K562 (cell line): ENCODE measurements around the gene TSTD2. TPM values are rescaled to one million over a fixed set of nuclear protein-coding genes. Genes with fewer than 3 reads are reported as not detected.

Experiments used
- ATAC-seq: fragments of 200-7000 bp; cut with Tn5 transposase; 3 replicates; pipeline ENCODE4 v1.9.1; 2020; ENCODE audit warnings: moderate library complexity
- BruUV-seq: library from RNA; stranded (reverse); fragments of 400-500 nt; replicated peaks from 2 replicates; lab custom pipeline; 2021; lab: Mats Ljungman, UMichigan
- CTCF ChIA-PET: fragments of 300-600 bp; formaldehyde crosslinking; extraction: SDS; loops from one replicate; lab custom pipeline; 2021; ENCODE audit warnings: low intra/inter-chr PET ratio; lab: Yijun Ruan, JAX
- POLR2A ChIA-PET: fragments of 300-600, 350-650 bp; sonication (Branson Sonifier 250); formaldehyde crosslinking; extraction: SDS; loops from one replicate; lab custom pipeline; 2021; ENCODE audit warnings: antibody characterized with exemption, inconsistent platforms; lab: Yijun Ruan, JAX
- DNase-seq, 4 experiments: peaks; one replicate each; pipeline versions ENCODE4 v3.0.0 to v3.0.0-alpha.2; 2011 to 2018; ENCODE audit warnings: low spot score in 3 of 4, mixed read lengths in 3 of 4; ENCODE audit errors: extremely low read depth in 1 of 4
- FAIRE-seq: peaks from 2 replicates; lab custom pipeline; 2011; peaks lifted over from hg19 to GRCh38; lab: Jason Lieb, UNC
- H2AFZ ChIP-seq: 2 replicates; pipeline ENCODE4 v1.6.0; 2011; ENCODE audit warnings: low read depth, low read length, control low read depth, inconsistent platforms
- H3K27ac ChIP-seq: fragments of 200-600 bp; 3 replicates; pipeline ENCODE4 v1.8.0; 2011; ENCODE audit warnings: low read depth, mild to moderate bottlenecking, control low read depth, inconsistent platforms, low read length, moderate library complexity, mixed read lengths; ENCODE audit errors: extremely low read depth
- H3K27me3 ChIP-seq, 2 experiments: fragments of 300-600 bp in 1 of 2; 2 replicates in 1 of 2; 3 replicates in 1 of 2; pipeline versions ENCODE4 v1.6.0 to v1.8.0; 2011; ENCODE audit warnings: inconsistent platforms in 2 of 2, low read length in 2 of 2, mild to moderate bottlenecking in 1 of 2, mixed read lengths in 1 of 2, moderate library complexity in 1 of 2; ENCODE audit not compliant: control insufficient read depth in 2 of 2, insufficient read depth in 2 of 2
- H3K36me3 ChIP-seq: fragments of 300-600 bp; 3 replicates; pipeline ENCODE4 v1.8.0; 2011; ENCODE audit warnings: mild to moderate bottlenecking, low read length, inconsistent platforms; ENCODE audit not compliant: control insufficient read depth, insufficient read depth
- H3K4me1 ChIP-seq, 2 experiments: fragments of 200-600 bp in 1 of 2; replicated peaks in 1 of 2; 2 replicates in 1 of 2; 3 replicates in 1 of 2; pipeline versions ENCODE4 v1.5.1 to v1.8.0; 2011; ENCODE audit warnings: inconsistent platforms in 2 of 2, low read length in 2 of 2, mild to moderate bottlenecking in 1 of 2, mixed read lengths in 1 of 2, moderate library complexity in 1 of 2; ENCODE audit not compliant: control insufficient read depth in 2 of 2, insufficient read depth in 2 of 2
- H3K4me2 ChIP-seq: 2 replicates; pipeline ENCODE4 v1.6.1; 2011; ENCODE audit warnings: low read length, control low read depth, inconsistent platforms, mixed read lengths; ENCODE audit not compliant: insufficient read depth
- H3K4me3 ChIP-seq: fragments of 200-600 bp; sonication (generic), shearing (Covaris generic); 2 replicates; pipeline ENCODE4 v1.5.1; 2016; ENCODE audit warnings: control low read depth, inconsistent platforms
- H3K79me2 ChIP-seq: fragments of 200-600 bp; 3 replicates; pipeline ENCODE4 v1.8.0; 2011; ENCODE audit warnings: low read length, inconsistent platforms; ENCODE audit not compliant: control insufficient read depth, insufficient read depth
- H3K9ac ChIP-seq, 2 experiments: 2 replicates each; pipeline versions ENCODE4 v1.6.0 to v1.6.1; 2011; ENCODE audit warnings: low read depth in 2 of 2, low read length in 2 of 2, control low read depth in 1 of 2, inconsistent platforms in 1 of 2, mild to moderate bottlenecking in 1 of 2, mixed read lengths in 1 of 2; ENCODE audit not compliant: insufficient read depth in 1 of 2
- H3K9me1 ChIP-seq: one replicate; pipeline ENCODE4 v1.6.0; 2011; ENCODE audit warnings: inconsistent platforms, mild to moderate bottlenecking, low read length, moderate library complexity; ENCODE audit not compliant: control insufficient read depth, insufficient read depth
- H3K9me3 ChIP-seq: replicated peaks from 2 replicates; pipeline ENCODE4 v1.5.1; 2011; ENCODE audit warnings: low read depth, low read length, inconsistent platforms; ENCODE audit not compliant: control insufficient read depth, insufficient read depth
- H4K20me1 ChIP-seq: replicated peaks from 2 replicates; pipeline ENCODE4 v1.6.1; 2011; ENCODE audit warnings: low read length, inconsistent platforms, mixed read lengths; ENCODE audit not compliant: control insufficient read depth, insufficient read depth
- ADNP ChIP-seq: fragments of 200-800 bp; sonication (Bioruptor generic); IDR thresholded peaks from 2 replicates; pipeline ENCODE4 v1.6.1; 2016; ENCODE audit warnings: missing genetic modification characterization, missing compliant biosample characterization
- IRF2 ChIP-seq: sonication (generic); formaldehyde crosslinking; IDR thresholded peaks from 2 replicates; pipeline ENCODE4 v1.8.1; 2022; ENCODE audit warnings: mild to moderate bottlenecking, missing genetic modification reagents
- JUND ChIP-seq, 2 experiments: IDR thresholded peaks; 2 replicates in 1 of 2; 3 replicates in 1 of 2; pipeline ENCODE4 v1.6.1; 2011; ENCODE audit warnings: borderline replicate concordance in 2 of 2, low read depth in 2 of 2, low read length in 2 of 2, improper control_type of control experiment in 1 of 2, missing biosample characterization in 1 of 2, missing genetic modification characterization in 1 of 2, missing genetic modification reagents in 1 of 2
- KDM1A ChIP-seq, 2 experiments: fragments of 450-650 bp; IDR thresholded peaks; 2 replicates each; pipeline ENCODE4 v1.6.1; 2016; ENCODE audit warnings: mild to moderate bottlenecking in 2 of 2
- KLF6 ChIP-seq: fragments of 250-450 bp; sonication (Bioruptor Pico); IDR thresholded peaks from 2 replicates; pipeline ENCODE4 v1.4.0; 2020; ENCODE audit warnings: mild to moderate bottlenecking, moderate library complexity, borderline replicate concordance
- MTA1 ChIP-seq: fragments of 450-650 bp; IDR thresholded peaks from 2 replicates; pipeline ENCODE4 v1.6.1; 2017; ENCODE audit warnings: borderline replicate concordance
- NFXL1 ChIP-seq: fragments of 450-650 bp; formaldehyde crosslinking; IDR thresholded peaks from 2 replicates; pipeline ENCODE4 v1.4.0; 2021; ENCODE audit warnings: mild to moderate bottlenecking
- NR3C1 ChIP-seq: sonication (generic); formaldehyde crosslinking; IDR thresholded peaks from 2 replicates; pipeline ENCODE4 v1.8.1; 2022; ENCODE audit warnings: missing genetic modification reagents
- POU5F1 ChIP-seq: fragments of 150-350 bp; IDR thresholded peaks from 2 replicates; pipeline ENCODE4 v1.6.1; 2014; ENCODE audit warnings: borderline replicate concordance, low read length, low read depth, mild to moderate bottlenecking; ENCODE audit not compliant: partially characterized antibody
- PPARD ChIP-seq: fragments of 250-450 bp; sonication (Bioruptor Pico); IDR thresholded peaks from 2 replicates; pipeline ENCODE4 v1.8.0; 2022; ENCODE audit warnings: inconsistent platforms, mild to moderate bottlenecking, moderate library complexity
- PURB ChIP-seq: sonication (generic); formaldehyde crosslinking; IDR thresholded peaks from 2 replicates; pipeline ENCODE4 v1.9.0; 2021; ENCODE audit warnings: low read depth, mild to moderate bottlenecking, missing genetic modification reagents
- SMC3 ChIP-seq: conservative IDR thresholded peaks from 2 replicates; pipeline ENCODE4 v1.6.1; 2011; ENCODE audit warnings: low read depth, low read length, improper control_type of control experiment; ENCODE audit not compliant: insufficient read depth
- SREBF1 ChIP-seq: fragments of 150-350 bp; IDR thresholded peaks from 2 replicates; pipeline ENCODE4 v1.6.1; 2014; ENCODE audit warnings: antibody characterized with exemption, low read depth, low read length, borderline replicate concordance
- SRSF7 ChIP-seq: fragments of 200-400 bp; formaldehyde crosslinking; optimal IDR thresholded peaks from 2 replicates; pipeline ENCODE3; 2017; ENCODE audit warnings: mild to moderate bottlenecking, low read depth, low read length
- TFAM ChIP-seq: fragments of 250-450 bp; sonication (Bioruptor Pico); conservative IDR thresholded peaks from 2 replicates; pipeline ENCODE4 v1.5.0; 2021; ENCODE audit warnings: mild to moderate bottlenecking, moderate library complexity
- TRIM28 ChIP-seq: fragments of 450-650 bp; IDR thresholded peaks from 2 replicates; pipeline ENCODE4 v1.6.1; 2017
- ZNF431 ChIP-seq: sonication (generic); formaldehyde crosslinking; IDR thresholded peaks from 2 replicates; pipeline ENCODE4 v1.8.0; 2022; ENCODE audit warnings: mild to moderate bottlenecking, missing genetic modification reagents
- ZNF766 ChIP-seq: fragments of 200-800 bp; sonication (Bioruptor generic); conservative IDR thresholded peaks from 2 replicates; pipeline ENCODE4 v1.6.1; 2016; ENCODE audit warnings: missing genetic modification characterization, missing compliant biosample characterization
- WGBS: fragments of 100-300 bp; shearing (Covaris generic); methylation state at CpG from one replicate; pipeline ENCODE4 v1.1.6; 2016; ENCODE audit warnings: low coverage, mixed read lengths; ENCODE audit not compliant: insufficient coverage; ENCODE audit errors: missing lambda C conversion rate; 5-methylcytosine and 5-hydroxymethylcytosine counted together
- in situ Hi-C: fragments of 300-500 bp; cut with MboI; formaldehyde crosslinking; loops from 4 replicates; pipeline ENCODE4 v1.15.0; 2018; ENCODE audit warnings: inconsistent platforms, mixed read lengths
- intact Hi-C: fragments of 100-400 bp; cut with micrococcal nuclease; formaldehyde crosslinking; loops from 2 replicates; pipeline ENCODE4 v1.14.2; 2022
- polyA plus RNA-seq, 8 experiments: library from polyadenylated mRNA; depleted of rRNA in 4 of 8; stranded (reverse) in 5 of 8; unstranded in 3 of 8; fragments of >200 nt; fragmentation: Nextera tagmentation in 2 of 8; fragmentation: Illumina TruSeq in 1 of 8; extraction: Ambion mirVana in 2 of 8; extraction: Trizol in 1 of 8; gene quantifications; 2 replicates each; pipeline versions ENCODE4 v1.2.1 to v1.2.3, GENCODE V29; 2011 to 2014; ENCODE audit warnings: inconsistent platforms in 1 of 8, missing spikeins in 1 of 8
- total RNA-seq, 7 experiments: library from RNA; depleted of rRNA in 6 of 7; stranded (reverse); fragments of >200 nt in 6 of 7; fragmentation: Illumina TruSeq in 2 of 7; extraction: Trizol in 2 of 7; gene quantifications; 2 replicates each; pipeline versions ENCODE4 v1.2.1 to v1.2.3, GENCODE V29; 2011 to 2021; ENCODE audit warnings: low replicate concordance in 1 of 7
- TF ChIP-seq, protein P1 (sequence below): IDR thresholded peaks from 3 replicates; pipeline ENCODE4 v1.6.1; 2011; ENCODE audit warnings: borderline replicate concordance, mild to moderate bottlenecking; ENCODE audit not compliant: insufficient read length, insufficient read depth
- TF ChIP-seq, protein P2 (sequence below): fragments of 450-650 bp; IDR thresholded peaks from 2 replicates; pipeline ENCODE4 v1.6.1; 2016

TSTD2 gene
- total and polyA plus RNA-seq, 9 of the 15 experiments (the other 6 are each of a cell fraction or from before 2014, with no cell fraction given) = 10.1 to 36.7 (median 19.0) TPM

DNA sequence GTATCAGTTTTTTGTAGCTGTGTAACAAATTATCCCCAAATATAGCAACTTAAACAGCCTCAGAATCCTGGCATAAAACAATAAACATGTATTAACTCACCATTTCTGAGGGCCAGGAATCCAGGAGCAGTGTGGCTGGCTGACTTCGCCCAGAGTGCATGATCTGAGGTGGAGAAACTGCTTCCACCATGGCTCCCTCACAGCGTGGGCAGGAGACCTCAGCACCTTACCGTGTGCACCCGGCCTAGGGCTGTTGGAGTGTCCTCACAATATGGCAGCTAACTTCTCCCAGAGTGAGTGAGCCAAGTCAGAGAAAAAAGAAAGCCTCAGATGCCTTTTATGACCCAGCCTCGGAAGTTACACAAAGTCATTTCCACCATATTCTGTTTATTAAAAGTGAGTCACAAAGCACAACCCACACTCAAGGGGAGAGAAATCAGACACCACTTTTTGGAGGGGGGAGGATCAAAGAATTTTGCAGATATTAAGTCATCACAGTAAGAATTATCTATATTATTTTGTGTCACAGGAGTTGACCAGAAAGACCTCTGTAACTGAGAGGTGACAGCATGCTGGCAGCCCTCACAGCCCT lies 59.6 kb downstream of the TSTD2 start:
- in situ Hi-C loops = no loop called here
- no peaks in the 10 kb centered on the region for H3K79me2 ChIP-seq
- peaks cover 50% of the 10 kb centered on the region for H3K36me3 ChIP-seq
- no peak for ATAC-seq
- no peak overlapping the region for H3K4me3 ChIP-seq
- no peaks in the 10 kb centered on the region for H4K20me1 ChIP-seq
- intact Hi-C loops = no loop called here
- no TSS peak for BruUV-seq
- ChIA-PET POLR2A (interaction anchor here (0.7 to 1.0 kb wide), 2 partner anchors 25 to 1883 kb away, joined by 3 read pairs; no protein-coding TSS in a partner anchor), CTCF (no interaction called here)
- no peak overlapping the region for H3K4me2 ChIP-seq
- no peak for TF ChIP-seq KDM1A (IDR thresholded peaks at IDR 0.05)
- no peak for TF ChIP-seq KLF6 (CRISPR knock-in tag)
- TF ChIP-seq POU5F1 = no peak
- TF ChIP-seq, protein P1, sequence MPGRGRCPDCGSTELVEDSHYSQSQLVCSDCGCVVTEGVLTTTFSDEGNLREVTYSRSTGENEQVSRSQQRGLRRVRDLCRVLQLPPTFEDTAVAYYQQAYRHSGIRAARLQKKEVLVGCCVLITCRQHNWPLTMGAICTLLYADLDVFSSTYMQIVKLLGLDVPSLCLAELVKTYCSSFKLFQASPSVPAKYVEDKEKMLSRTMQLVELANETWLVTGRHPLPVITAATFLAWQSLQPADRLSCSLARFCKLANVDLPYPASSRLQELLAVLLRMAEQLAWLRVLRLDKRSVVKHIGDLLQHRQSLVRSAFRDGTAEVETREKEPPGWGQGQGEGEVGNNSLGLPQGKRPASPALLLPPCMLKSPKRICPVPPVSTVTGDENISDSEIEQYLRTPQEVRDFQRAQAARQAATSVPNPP = no peak
- no peak for TF ChIP-seq SRSF7
- TF ChIP-seq ZNF431 = no peak
- TF ChIP-seq IRF2 = no peak
- TF ChIP-seq TFAM (CRISPR knock-in tag) = no peak
- TF ChIP-seq PURB (CRISPR knock-in tag) = no peak
- TF ChIP-seq NR3C1 (CRISPR knock-in tag) = no peak
- no peak for TF ChIP-seq MTA1
- TF ChIP-seq SREBF1 = no peak
- TF ChIP-seq NFXL1 = no peak
- no peak for TF ChIP-seq PPARD
- no peak for TF ChIP-seq ADNP (tag)
- no peak for TF ChIP-seq JUND (IDR thresholded peaks at IDR 0.05; ENCODE audit: borderline replicate concordance, low read depth, low read length)
- TF ChIP-seq JUND (tag; IDR thresholded peaks at IDR 0.05; ENCODE audit: borderline replicate concordance, low read depth, low read length) = no peak
- TF ChIP-seq, protein P2, sequence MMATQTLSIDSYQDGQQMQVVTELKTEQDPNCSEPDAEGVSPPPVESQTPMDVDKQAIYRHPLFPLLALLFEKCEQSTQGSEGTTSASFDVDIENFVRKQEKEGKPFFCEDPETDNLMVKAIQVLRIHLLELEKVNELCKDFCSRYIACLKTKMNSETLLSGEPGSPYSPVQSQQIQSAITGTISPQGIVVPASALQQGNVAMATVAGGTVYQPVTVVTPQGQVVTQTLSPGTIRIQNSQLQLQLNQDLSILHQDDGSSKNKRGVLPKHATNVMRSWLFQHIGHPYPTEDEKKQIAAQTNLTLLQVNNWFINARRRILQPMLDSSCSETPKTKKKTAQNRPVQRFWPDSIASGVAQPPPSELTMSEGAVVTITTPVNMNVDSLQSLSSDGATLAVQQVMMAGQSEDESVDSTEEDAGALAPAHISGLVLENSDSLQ = no peak
- TF ChIP-seq ZNF766 (CRISPR knock-in tag) = no peak
- TF ChIP-seq SMC3 = no peak
- no peak for TF ChIP-seq TRIM28
- H3K9ac ChIP-seq = no peak overlapping the region
- no peaks in the 10 kb centered on the region for H3K27me3 ChIP-seq
- H2AFZ ChIP-seq = no peak overlapping the region
- H3K27ac ChIP-seq = no peak overlapping the region
- H3K9me1 ChIP-seq = no peaks in the 10 kb centered on the region
- no peaks in the 10 kb centered on the region for H3K4me1 ChIP-seq
- no peak for DNase-seq
- WGBS = 98% methylated on average over 5 of the region's 5 CpGs
- H3K9me3 ChIP-seq = no peaks in the 10 kb centered on the region
- no peak for FAIRE-seq
